Measurements from ENCODE around the gene PRKN.

- TF ChIP-seq CTCF (IDR thresholded peaks at IDR 0.05; ENCODE audit: extremely low read depth in 1 of 2, insufficient read depth in 1 of 2, low read depth in 1 of 2, low read length in 2 of 2) (no peak), EZH2 (IDR thresholded peaks at IDR 0.05; ENCODE audit: borderline replicate concordance, low read depth, low read length, severe bottlenecking) (no peak), POLR2A (IDR thresholded peaks at IDR 0.05; ENCODE audit: low read depth, low read length) (no peak), JUN (IDR thresholded peaks at IDR 0.05; ENCODE audit: borderline replicate concordance, insufficient read depth, insufficient read length, low read depth) (no peak), POLR2AphosphoS5 (IDR thresholded peaks at IDR 0.05; ENCODE audit: insufficient read depth, low read depth, low read length) (no peak), MAX (IDR thresholded peaks at IDR 0.05; ENCODE audit: insufficient read depth, insufficient read length) (no peak), FOS (IDR thresholded peaks at IDR 0.05; ENCODE audit: borderline replicate concordance, insufficient read depth, low read length) (no peak), MYC (IDR thresholded peaks at IDR 0.05; ENCODE audit: low read depth, low read length) (no peak), GATA2 (IDR thresholded peaks at IDR 0.05; ENCODE audit: insufficient read depth, insufficient read length, low read depth, low read length) (no peak)
Measured at GRCh38 chr6:161434350-161434749, 1293.2 kb downstream of the PRKN start.

Data from endothelial cell of umbilical vein (primary cell).